HepG2 (cell line): ENCODE measurements around the gene NDUFV1.

ENCODE experiments used
- GTF2F1 ChIP-seq: fragments of 150-350 bp; IDR thresholded peaks from 2 replicates; pipeline ENCODE4 v1.6.1; 2014; ENCODE audit warnings: low read length
- JUND ChIP-seq: sonication (generic); formaldehyde crosslinking; IDR thresholded peaks from 2 replicates; pipeline ENCODE4 v1.8.0; 2022; ENCODE audit warnings: mild to moderate bottlenecking, missing genetic modification reagents
- POLR2AphosphoS5 ChIP-seq: IDR thresholded peaks from 2 replicates; pipeline ENCODE4 v1.6.1; 2012; ENCODE audit warnings: low read depth, low read length
- RAD51 ChIP-seq: fragments of 450-650 bp; IDR thresholded peaks from 2 replicates; pipeline ENCODE4 v1.6.1; 2016; ENCODE audit warnings: borderline replicate concordance
- SUZ12 ChIP-seq: fragments of 150-350 bp; IDR thresholded peaks from 2 replicates; pipeline ENCODE4 v1.6.1; 2014; ENCODE audit warnings: low read depth, low read length
- ZFP1 ChIP-seq: IDR thresholded peaks from 2 replicates; pipeline ENCODE4 v1.6.1; 2016
- TF ChIP-seq, protein P1 (sequence below): sonication (generic); formaldehyde crosslinking; IDR thresholded peaks from 2 replicates; pipeline ENCODE4 v1.5.0; 2020; ENCODE audit warnings: mild to moderate bottlenecking, missing genetic modification reagents, moderate library complexity

DNA sequence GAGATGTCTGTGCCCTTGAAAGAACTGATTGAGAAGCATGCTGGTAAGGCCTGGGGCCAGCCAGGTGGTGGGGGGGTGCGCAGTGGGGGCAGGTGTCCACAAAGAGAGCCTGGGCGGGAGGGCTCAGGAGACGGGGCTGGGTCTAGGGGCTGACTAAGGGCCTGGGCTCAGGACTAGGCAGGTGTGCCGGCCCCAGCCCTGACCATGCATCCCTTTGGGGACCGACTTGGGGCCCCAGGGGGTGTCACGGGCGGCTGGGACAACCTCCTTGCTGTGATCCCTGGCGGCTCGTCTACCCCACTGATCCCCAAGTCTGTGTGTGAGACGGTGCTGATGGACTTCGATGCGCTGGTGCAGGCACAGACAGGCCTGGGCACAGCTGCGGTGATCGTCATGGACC, 4.4 kb downstream of the NDUFV1 start:
- TF ChIP-seq, protein P1, sequence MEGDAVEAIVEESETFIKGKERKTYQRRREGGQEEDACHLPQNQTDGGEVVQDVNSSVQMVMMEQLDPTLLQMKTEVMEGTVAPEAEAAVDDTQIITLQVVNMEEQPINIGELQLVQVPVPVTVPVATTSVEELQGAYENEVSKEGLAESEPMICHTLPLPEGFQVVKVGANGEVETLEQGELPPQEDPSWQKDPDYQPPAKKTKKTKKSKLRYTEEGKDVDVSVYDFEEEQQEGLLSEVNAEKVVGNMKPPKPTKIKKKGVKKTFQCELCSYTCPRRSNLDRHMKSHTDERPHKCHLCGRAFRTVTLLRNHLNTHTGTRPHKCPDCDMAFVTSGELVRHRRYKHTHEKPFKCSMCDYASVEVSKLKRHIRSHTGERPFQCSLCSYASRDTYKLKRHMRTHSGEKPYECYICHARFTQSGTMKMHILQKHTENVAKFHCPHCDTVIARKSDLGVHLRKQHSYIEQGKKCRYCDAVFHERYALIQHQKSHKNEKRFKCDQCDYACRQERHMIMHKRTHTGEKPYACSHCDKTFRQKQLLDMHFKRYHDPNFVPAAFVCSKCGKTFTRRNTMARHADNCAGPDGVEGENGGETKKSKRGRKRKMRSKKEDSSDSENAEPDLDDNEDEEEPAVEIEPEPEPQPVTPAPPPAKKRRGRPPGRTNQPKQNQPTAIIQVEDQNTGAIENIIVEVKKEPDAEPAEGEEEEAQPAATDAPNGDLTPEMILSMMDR (CRISPR knock-in tag), result no peak
- TF ChIP-seq ZFP1 (CRISPR knock-in tag), result no peak
- TF ChIP-seq GTF2F1, result no peak
- no peak for TF ChIP-seq RAD51
- TF ChIP-seq JUND, result no peak
- no peak for TF ChIP-seq POLR2AphosphoS5
- TF ChIP-seq SUZ12, result no peak
